NCI-H1436 treated with DMSO at 0.1 percent for 48 hours (cell line): Measurements from ENCODE around the gene GALNT18.
"Not testable (repeated sequence)": the region's sequence is repeated elsewhere in the genome, so short reads cannot be mapped to it uniquely, and the experiment has no call there.

Experiments
- DNase-seq: peaks from one replicate; lab custom pipeline; 2025; lab: John Stamatoyannopoulos, UW

GALNT18 gene

DNA sequence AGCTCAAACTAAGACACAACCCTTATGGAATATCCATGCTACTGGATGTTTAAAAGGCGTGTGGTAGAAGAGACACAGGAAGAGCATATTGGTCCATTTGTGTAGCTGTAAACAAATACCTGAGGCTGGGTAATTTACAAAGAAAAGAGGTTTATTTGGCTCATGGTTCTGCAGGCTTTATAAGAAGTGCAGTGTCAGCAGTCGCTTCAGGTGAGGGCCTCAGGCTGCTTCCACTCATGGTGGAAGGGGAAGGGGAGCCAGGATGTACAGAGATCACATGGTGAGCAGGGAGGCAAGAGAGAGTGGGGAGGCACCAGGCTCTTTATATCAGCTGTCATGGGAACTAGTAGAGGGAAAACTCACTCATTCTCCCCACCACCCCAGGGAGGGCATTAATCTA lies 237.0 kb downstream of the GALNT18 start:
- DNase-seq: no peak

DNA sequence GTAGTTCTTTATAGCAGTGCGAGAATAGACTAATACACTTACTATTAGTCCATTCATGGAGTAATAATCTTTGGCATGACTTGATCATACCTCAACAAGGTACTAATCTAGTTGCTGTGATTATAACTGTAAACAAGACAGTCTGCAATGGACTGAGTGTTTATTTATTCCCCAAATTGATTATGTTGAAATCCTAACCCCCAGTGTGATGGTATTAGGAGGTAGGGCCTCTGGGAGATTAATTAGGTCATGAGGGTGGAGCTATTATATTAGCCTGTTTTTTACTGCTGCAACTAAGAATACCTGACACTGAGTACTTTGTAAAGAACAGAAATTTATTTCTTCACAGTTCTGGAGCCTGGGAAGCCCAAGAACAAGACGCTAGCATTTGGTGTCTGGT lies 237.8 kb downstream of the GALNT18 start:
- DNase-seq: no peak

DNA sequence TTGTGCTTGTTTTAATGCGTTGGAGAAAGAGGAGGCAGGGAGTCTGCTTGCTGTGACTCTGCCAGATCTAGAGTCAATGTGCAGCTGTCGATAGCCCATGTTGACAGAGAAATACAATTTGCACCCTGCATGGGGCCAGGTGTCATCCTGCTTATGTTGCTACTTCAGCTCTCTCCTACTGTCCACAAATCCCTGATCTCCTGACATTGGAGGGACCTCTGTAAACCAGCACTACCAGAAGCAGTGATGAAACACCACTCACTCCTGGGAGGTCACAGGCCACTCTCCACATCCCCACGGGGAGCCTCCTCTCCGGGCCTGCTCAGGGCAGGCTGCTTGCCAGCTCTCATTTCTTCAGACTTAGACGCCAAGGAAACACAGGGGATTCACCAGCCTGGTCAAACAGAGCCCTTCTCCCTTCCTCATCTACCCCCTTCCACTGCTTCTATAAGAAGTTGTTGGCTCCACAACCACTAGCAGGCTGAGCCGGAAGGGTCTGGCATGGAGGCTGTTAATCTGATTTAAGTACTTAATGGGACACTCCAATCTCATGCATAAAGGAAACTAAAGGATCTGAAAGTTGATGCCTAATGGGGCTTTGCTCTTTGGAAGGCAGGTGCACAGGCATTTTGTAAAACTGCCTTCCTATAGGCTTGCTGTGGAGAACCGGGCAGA lies 238.8 kb downstream of the GALNT18 start:
- DNase-seq: no peak

- DNase-seq: no peak
Observed at GRCh38 chr11:11381471-11382105, 240.2 kb downstream of the GALNT18 start.

DNA sequence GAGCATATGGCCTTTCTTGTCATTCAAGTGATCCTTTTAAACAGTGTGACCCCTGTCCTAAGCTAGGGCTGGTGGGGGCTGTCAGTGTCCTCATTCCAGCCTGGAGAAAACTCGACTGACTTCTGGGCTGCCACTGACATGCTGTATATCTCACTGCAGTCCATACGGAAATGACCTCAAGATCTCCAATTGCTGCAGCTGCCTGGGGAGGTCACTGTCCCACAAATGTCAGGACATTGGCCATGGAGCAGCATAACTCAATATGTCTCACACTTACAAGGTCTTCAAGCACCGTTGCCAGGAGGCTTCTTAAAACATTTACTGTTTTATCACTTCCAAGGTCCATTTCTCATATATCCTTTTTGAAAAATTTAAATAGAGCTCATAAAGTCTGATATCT lies 240.9 kb downstream of the GALNT18 start:
- DNase-seq: no peak

- DNase-seq: no peak
Observed at GRCh38 chr11:11380340-11380739, 241.5 kb downstream of the GALNT18 start.

DNA sequence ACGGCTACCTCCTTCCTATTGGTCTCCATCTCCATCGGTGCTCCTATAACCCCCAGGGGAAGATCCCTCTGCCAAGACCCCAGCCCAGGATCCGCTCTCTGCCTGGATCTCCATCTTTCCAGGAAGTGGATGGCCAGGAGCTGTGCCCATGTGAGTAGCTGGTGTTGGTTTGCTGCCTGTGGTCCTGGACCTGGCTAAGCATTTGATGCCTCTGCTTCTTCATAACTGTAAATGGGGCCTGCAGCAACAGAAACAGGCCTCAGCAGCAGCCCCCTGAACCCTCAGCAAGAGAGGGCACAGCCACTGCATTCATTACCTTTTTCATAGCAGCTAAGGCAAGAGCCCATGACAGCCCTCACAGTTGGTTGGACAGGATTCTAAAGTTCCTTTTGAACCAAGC lies 242.1 kb downstream of the GALNT18 start:
- no peak for DNase-seq

GRCh38 chr11:11378184-11378940 lies 243.4 kb downstream of the GALNT18 start:
- DNase-seq: no peak

DNA sequence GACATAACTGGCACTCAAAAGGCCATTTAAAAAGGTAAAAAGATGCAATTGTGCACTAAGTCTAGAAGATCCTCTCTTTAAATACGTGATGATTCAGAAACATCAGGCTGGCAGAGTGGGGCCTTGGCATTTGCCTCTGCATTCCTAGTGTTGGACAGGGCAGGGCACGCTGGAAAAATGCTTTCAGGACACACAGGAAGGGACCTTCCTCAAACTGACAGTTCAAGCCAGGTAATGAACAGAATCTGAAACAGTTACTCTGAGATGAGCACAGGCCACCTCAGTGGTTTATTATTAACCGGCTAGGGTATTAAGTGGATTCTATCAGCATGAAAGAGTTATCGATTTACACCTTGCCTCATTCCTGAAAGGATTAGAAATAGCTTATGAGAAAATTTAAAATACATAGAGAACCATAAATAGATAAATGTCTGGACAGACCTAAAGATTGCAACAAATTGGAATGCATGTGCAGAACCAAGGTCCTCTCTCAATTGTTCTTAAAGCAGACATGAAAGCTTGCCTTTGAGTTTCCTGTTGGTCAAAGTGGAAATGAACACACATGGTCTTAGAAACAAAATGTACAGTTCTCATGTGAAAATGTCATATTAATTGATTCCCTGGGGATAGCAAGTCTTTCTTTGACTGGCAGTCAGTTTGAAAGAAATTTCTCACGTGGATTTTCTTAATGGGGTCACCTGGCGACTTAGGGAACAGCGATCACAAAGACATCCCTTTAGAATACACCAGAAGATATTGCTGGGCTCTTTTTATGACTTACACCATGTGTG lies 247.3 kb downstream of the GALNT18 start:
- DNase-seq: no peak

GRCh38 chr11:11373934-11374333 lies 247.9 kb downstream of the GALNT18 start:
- DNase-seq: no peak

DNA sequence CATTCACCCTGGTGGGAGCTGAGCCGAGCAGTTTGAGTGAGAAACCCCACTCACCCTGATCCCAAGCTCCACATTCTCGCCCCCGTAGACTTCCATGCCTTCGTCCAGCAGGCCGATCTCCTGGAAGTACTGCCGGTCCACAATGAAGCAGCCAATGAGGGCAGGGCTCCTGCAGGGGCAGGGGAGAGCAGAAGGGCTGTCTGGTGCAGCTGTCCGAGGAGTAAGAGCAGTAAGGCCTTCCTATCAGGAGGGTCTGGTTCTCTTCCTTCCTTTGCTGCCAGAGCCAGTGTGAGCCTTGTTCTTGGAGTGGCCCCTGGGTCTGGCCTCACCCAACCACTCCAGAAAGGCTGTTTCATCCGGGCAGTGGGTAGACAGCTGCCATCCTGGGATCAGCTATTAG lies 249.3 kb downstream of the GALNT18 start:
- no peak for DNase-seq

- no peak for DNase-seq
Observed at GRCh38 chr11:11370962-11371303, 250.9 kb downstream of the GALNT18 start.

GRCh38 chr11:11370255-11370961 lies 251.4 kb downstream of the GALNT18 start:
- DNase-seq: no peak

GRCh38 chr11:11366793-11367192 lies 255.0 kb downstream of the GALNT18 start:
- DNase-seq: no peak

- no peak for DNase-seq
Observed at GRCh38 chr11:11363674-11364073, 258.1 kb downstream of the GALNT18 start.

- DNase-seq: no peak
Observed at GRCh38 chr11:11359611-11360010, 262.2 kb downstream of the GALNT18 start.

- no peak for DNase-seq
Observed at GRCh38 chr11:11356842-11357241, 265.0 kb downstream of the GALNT18 start.

- DNase-seq: not testable (repeated sequence)
Observed at GRCh38 chr11:11352878-11353277, 268.9 kb downstream of the GALNT18 start, which contains the start of gene CSNK2A3. Gene CSNK2A3 (minus strand): TSS chr11:11353250. CDS start chr11:11353119, 131 bp downstream.

GRCh38 chr11:11351851-11352250 lies 270.0 kb downstream of the GALNT18 start:
- DNase-seq: not testable (repeated sequence)

DNA sequence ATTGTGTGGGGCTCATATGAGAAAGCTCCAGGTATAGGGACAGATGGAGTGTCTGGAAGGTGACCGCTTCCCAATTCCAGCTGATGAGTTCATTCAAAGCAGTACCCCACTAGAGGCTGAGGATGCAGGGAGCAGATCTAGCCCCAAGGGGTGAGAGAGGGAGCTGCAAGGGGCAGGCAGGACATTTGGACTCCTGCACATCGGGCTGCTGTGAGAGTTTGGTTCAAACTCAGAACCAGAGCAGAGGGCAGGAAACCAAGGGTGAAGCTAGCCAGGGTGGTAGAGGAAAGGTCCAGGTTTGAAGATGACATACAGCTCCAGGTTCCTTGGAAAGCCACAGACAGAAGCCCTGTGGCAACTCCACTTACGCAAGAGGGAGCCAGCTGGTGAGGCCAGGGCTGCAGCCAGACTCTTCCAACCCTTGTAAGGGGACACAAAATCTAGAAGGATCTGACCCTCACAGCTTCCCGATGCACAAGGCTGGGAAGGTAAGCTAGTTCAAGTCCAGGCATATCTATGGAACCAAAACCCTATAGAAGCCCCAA lies 270.7 kb downstream of the GALNT18 start:
- DNase-seq: no peak

GRCh38 chr11:11349870-11350337 lies 271.9 kb downstream of the GALNT18 start:
- no peak for DNase-seq
